PC-3 (cell line): ENCODE results near the gene SLC41A3.
"Not testable (repeated sequence)": the region's sequence is repeated elsewhere in the genome, so short reads cannot be mapped to it uniquely, and the experiment has no call there.

Experiments
- EZH2 ChIP-seq: fragments of 300-600 bp; sonication (generic); IDR thresholded peaks from one replicate; pipeline ENCODE4 v1.6.1; 2017; ENCODE audit warnings: antibody characterized with exemption, mild to moderate bottlenecking, low read length; ENCODE audit not compliant: unreplicated experiment
- EZH2phosphoT487 ChIP-seq: fragments of 300-600 bp; sonication (generic); IDR thresholded peaks from 2 replicates; pipeline ENCODE4 v1.6.1; 2018; ENCODE audit warnings: mild to moderate bottlenecking, antibody characterized with exemption, low read length, borderline replicate concordance
- TF ChIP-seq, protein P1 (sequence below): fragments of 300-600 bp; sonication (generic); conservative IDR thresholded peaks from 2 replicates; pipeline ENCODE4 v1.5.1; 2017; ENCODE audit warnings: antibody characterized with exemption, low read depth, mild to moderate bottlenecking, low read length

DNA sequence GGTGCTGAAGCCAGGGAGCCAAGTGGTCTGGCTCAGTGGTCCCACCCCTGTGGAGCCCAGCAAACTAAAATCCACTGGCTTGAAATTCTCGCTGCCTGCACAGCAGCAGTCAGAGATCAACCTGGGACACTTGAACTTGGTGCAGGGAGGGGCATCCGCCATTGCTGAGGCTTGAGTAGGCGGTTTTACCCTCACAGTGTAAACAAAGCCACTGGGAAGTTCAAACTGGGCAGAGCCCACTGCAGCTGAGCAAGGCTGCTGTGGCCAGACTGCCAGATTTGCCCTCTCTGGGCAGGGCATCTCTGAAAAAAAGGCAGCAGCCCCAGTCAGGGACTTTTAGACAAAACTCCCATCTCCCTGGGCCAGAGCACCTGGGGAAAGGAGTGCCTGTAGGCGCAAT, 87.2 kb downstream of the SLC41A3 start:
- TF ChIP-seq EZH2, EZH2phosphoT487: not testable (repeated sequence)
- TF ChIP-seq, protein P1, sequence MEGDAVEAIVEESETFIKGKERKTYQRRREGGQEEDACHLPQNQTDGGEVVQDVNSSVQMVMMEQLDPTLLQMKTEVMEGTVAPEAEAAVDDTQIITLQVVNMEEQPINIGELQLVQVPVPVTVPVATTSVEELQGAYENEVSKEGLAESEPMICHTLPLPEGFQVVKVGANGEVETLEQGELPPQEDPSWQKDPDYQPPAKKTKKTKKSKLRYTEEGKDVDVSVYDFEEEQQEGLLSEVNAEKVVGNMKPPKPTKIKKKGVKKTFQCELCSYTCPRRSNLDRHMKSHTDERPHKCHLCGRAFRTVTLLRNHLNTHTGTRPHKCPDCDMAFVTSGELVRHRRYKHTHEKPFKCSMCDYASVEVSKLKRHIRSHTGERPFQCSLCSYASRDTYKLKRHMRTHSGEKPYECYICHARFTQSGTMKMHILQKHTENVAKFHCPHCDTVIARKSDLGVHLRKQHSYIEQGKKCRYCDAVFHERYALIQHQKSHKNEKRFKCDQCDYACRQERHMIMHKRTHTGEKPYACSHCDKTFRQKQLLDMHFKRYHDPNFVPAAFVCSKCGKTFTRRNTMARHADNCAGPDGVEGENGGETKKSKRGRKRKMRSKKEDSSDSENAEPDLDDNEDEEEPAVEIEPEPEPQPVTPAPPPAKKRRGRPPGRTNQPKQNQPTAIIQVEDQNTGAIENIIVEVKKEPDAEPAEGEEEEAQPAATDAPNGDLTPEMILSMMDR: not testable (repeated sequence)
